ENCODE measurements around the gene DGKB. TPM values are rescaled to one million over a fixed set of nuclear protein-coding genes. Genes with fewer than 3 reads are reported as not detected.

The DGKB gene
- total RNA-seq, 1 donor from 2014 or later: 0.30 TPM

- TF ChIP-seq CTCF (IDR thresholded peaks at IDR 0.05; ENCODE audit: borderline replicate concordance): no peak
- H3K4me3 ChIP-seq: no peak overlapping the region
- no peaks in the 10 kb centered on the region for H3K36me3 ChIP-seq
- no peaks in the 10 kb centered on the region for H3K27me3 ChIP-seq (ENCODE audit: low read depth)
- intact Hi-C loops (cut with micrococcal nuclease): no loop called here
- peaks cover 17% of the 10 kb centered on the region for H3K9me3 ChIP-seq (replicated peaks)
- no peak for DNase-seq
- H3K27ac ChIP-seq (replicated peaks): no peak overlapping the region
- no peaks in the 10 kb centered on the region for H3K4me1 ChIP-seq
Observed at GRCh38 chr7:14368285-14368684, 534.3 kb downstream of the DGKB start.

GRCh38 chr7:14351167-14351566 is 551.4 kb downstream of the DGKB start:
- no peaks in the 10 kb centered on the region for H3K36me3 ChIP-seq
- peak; percentile 14 for DNase-seq
- intact Hi-C loops (cut with micrococcal nuclease): no loop called here
- no peaks in the 10 kb centered on the region for H3K27me3 ChIP-seq (ENCODE audit: low read depth)
- no peaks in the 10 kb centered on the region for H3K9me3 ChIP-seq (replicated peaks)
- H3K4me3 ChIP-seq: no peak overlapping the region
- peak overlapping the region; percentile 45 for H3K27ac ChIP-seq (replicated peaks)
- H3K4me1 ChIP-seq: peaks cover 14% of the 10 kb centered on the region
- no peak for TF ChIP-seq CTCF (IDR thresholded peaks at IDR 0.05; ENCODE audit: borderline replicate concordance)

- Histone ChIP-seq H3K4me1 (peaks cover 5% of the 10 kb centered on the region), H3K27ac (replicated peaks) (no peak overlapping the region), H3K9me3 (replicated peaks) (no peaks in the 10 kb centered on the region), H3K36me3 (no peaks in the 10 kb centered on the region), H3K27me3 (ENCODE audit: low read depth) (no peaks in the 10 kb centered on the region), H3K4me3 (no peak overlapping the region)
- intact Hi-C loops (cut with micrococcal nuclease): no loop called here
- TF ChIP-seq CTCF (IDR thresholded peaks at IDR 0.05; ENCODE audit: borderline replicate concordance): no peak
- no peak for DNase-seq
Observed at GRCh38 chr7:14341200-14341775, 561.3 kb downstream of the DGKB start.

- DNase-seq: no peak
- no peak for TF ChIP-seq CTCF (IDR thresholded peaks at IDR 0.05; ENCODE audit: borderline replicate concordance)
- intact Hi-C loops (cut with micrococcal nuclease): no loop called here
- Histone ChIP-seq H3K9me3 (replicated peaks) (no peaks in the 10 kb centered on the region), H3K36me3 (no peaks in the 10 kb centered on the region), H3K4me1 (peaks cover 5% of the 10 kb centered on the region), H3K4me3 (no peak overlapping the region), H3K27me3 (ENCODE audit: low read depth) (no peaks in the 10 kb centered on the region), H3K27ac (replicated peaks) (no peak overlapping the region)
Observed at GRCh38 chr7:14340393-14341074, 562.0 kb downstream of the DGKB start.

- H3K36me3 ChIP-seq: no peaks in the 10 kb centered on the region
- no peak overlapping the region for H3K27ac ChIP-seq (replicated peaks)
- no peak for DNase-seq
- no peak overlapping the region for H3K4me3 ChIP-seq
- peaks cover 5% of the 10 kb centered on the region for H3K4me1 ChIP-seq
- H3K27me3 ChIP-seq (ENCODE audit: low read depth): no peaks in the 10 kb centered on the region
- no peaks in the 10 kb centered on the region for H3K9me3 ChIP-seq (replicated peaks)
- no peak for TF ChIP-seq CTCF (IDR thresholded peaks at IDR 0.05; ENCODE audit: borderline replicate concordance)
- intact Hi-C loops (cut with micrococcal nuclease): no loop called here
Observed at GRCh38 chr7:14339861-14340260, 562.7 kb downstream of the DGKB start.

Data from left ventricle myocardium inferior (tissue), 1 donor.